ENCODE data around the gene CLIC4. TPM values are rescaled to one million over a fixed set of nuclear protein-coding genes. Genes with fewer than 3 reads are reported as not detected.
"Not testable (repeated sequence)": the region's sequence is repeated elsewhere in the genome, so short reads cannot be mapped to it uniquely, and the experiment has no call there.

The CLIC4 gene
- polyA plus RNA-seq, 1 donor (not counting 4 experiments of a cell fraction or from before 2014, with no cell fraction given): 130 TPM

DNA sequence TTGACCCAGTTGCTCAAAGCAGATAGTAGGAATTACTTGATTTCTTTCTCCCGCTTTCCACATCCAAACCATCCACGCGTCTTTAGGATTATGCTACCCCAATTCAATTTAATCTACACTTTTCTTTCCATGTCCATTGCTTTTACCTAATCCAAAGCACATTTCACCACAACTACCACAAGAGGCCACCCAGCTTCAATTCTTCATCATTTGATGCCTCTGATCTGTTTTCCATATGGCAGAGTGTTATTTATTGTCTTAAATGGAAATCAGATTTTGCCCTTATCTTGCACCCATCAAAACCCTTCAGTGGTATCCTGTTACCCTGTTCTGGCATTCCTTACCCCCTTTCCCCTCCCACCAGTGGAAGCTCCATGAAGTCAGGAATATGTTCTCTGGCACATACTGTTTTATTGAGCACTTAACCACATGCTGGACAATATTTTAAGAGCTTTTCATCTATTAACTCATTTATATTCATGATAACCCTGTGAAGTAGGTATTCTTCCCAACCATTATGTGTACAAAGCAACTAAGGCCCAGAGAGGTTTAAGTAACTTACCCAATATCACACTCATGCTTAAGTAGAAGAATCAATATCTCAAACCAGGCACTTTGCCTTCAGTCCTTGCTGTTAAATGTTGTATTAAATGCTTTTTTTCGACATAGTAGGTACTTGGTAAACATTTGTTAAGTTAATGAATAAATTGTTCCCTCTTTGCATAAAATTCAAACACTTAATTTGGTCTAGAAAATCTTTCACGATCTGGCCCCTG is 34.6 kb downstream of the CLIC4 start:
- FAIRE-seq: no peak

DNA sequence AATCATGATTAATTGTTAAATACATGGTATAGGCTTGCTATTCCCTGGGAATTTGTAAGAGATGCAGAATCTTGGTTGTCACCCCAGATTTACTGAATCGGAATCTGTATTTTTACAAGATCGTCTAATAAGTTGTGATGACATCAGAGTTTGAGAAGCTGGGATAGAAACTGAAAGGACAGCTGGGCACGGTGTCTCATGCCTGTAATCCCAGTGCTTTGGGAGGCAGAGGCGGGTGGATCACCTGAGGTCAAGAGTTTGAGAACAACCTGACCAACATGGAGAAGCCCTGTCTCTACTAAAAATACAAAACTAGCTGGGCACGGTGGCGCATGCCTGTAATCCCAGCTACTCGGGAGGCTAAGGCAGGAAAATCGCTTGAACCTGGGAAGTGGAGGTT is 35.4 kb downstream of the CLIC4 start:
- H4K20me1 ChIP-seq (ENCODE audit: control insufficient read depth, extremely low read depth, insufficient read depth, low read length); H2AFZ ChIP-seq (ENCODE audit: control insufficient read depth, low read length); DNase-seq (ENCODE audit: low read depth, low spot score); H3K9me3 ChIP-seq (ENCODE audit: control insufficient read depth, low read depth, low read length); H3K9me1 ChIP-seq (ENCODE audit: control insufficient read depth, extremely low read depth, insufficient read depth, low read length); H3K4me2 ChIP-seq (ENCODE audit: control insufficient read depth, extremely low read depth, insufficient read depth, low read depth, low read length); H3K9ac ChIP-seq (ENCODE audit: control insufficient read depth, extremely low read depth, insufficient read depth, low read length); H3K36me3 ChIP-seq (ENCODE audit: control insufficient read depth in 2 of 2, extremely low read depth in 1 of 2, insufficient read depth in 2 of 2, low read length in 2 of 2); H3K4me1 ChIP-seq (ENCODE audit: control insufficient read depth, extremely low read depth, insufficient read depth, low read length); FAIRE-seq; H3K27ac ChIP-seq (ENCODE audit: control insufficient read depth, insufficient read depth, low read length); dilution Hi-C loops (cut with MboI; ENCODE audit: extremely low pct_ligation_motif_present, low sequenced_read_pairs); H3K27me3 ChIP-seq (ENCODE audit: control insufficient read depth, extremely low read depth, insufficient read depth, low read length); H3K4me3 ChIP-seq (ENCODE audit: control insufficient read depth in 2 of 3, extremely low read depth in 1 of 3, insufficient read depth in 2 of 3, low read depth in 1 of 3, low read length in 3 of 3): not testable (repeated sequence)
- H3K79me2 ChIP-seq (ENCODE audit: control insufficient read depth, insufficient read depth, low read length): peaks cover 80% of the 10 kb centered on the region

More for the DNA sequence above, 34.6 kb downstream of the CLIC4 start:
- no peak for TF ChIP-seq EZH2 (IDR thresholded peaks at IDR 0.05; ENCODE audit: low read length)
- TF ChIP-seq, protein P1, sequence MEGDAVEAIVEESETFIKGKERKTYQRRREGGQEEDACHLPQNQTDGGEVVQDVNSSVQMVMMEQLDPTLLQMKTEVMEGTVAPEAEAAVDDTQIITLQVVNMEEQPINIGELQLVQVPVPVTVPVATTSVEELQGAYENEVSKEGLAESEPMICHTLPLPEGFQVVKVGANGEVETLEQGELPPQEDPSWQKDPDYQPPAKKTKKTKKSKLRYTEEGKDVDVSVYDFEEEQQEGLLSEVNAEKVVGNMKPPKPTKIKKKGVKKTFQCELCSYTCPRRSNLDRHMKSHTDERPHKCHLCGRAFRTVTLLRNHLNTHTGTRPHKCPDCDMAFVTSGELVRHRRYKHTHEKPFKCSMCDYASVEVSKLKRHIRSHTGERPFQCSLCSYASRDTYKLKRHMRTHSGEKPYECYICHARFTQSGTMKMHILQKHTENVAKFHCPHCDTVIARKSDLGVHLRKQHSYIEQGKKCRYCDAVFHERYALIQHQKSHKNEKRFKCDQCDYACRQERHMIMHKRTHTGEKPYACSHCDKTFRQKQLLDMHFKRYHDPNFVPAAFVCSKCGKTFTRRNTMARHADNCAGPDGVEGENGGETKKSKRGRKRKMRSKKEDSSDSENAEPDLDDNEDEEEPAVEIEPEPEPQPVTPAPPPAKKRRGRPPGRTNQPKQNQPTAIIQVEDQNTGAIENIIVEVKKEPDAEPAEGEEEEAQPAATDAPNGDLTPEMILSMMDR (optimal IDR thresholded peaks at IDR 0.05 in 1 of 3, IDR thresholded peaks at IDR 0.05 in 1 of 3, conservative IDR thresholded peaks at IDR 0.05 in 1 of 3; ENCODE audit: extremely low read depth in 1 of 3, insufficient read depth in 2 of 3, low read length in 3 of 3): no peak
- H3K9ac ChIP-seq (ENCODE audit: control insufficient read depth, extremely low read depth, insufficient read depth, low read length): no peak overlapping the region
- H3K27me3 ChIP-seq (ENCODE audit: control insufficient read depth, extremely low read depth, insufficient read depth, low read length): no peaks in the 10 kb centered on the region
- no peak overlapping the region for H3K4me3 ChIP-seq (ENCODE audit: control insufficient read depth in 2 of 3, extremely low read depth in 1 of 3, insufficient read depth in 2 of 3, low read depth in 1 of 3, low read length in 3 of 3)
- no peak overlapping the region for H2AFZ ChIP-seq (ENCODE audit: control insufficient read depth, low read length)
- H3K36me3 ChIP-seq (ENCODE audit: control insufficient read depth in 2 of 2, extremely low read depth in 1 of 2, insufficient read depth in 2 of 2, low read length in 2 of 2): no peaks in the 10 kb centered on the region
- no peaks in the 10 kb centered on the region for H3K9me3 ChIP-seq (ENCODE audit: control insufficient read depth, low read depth, low read length)
- H3K4me2 ChIP-seq (ENCODE audit: control insufficient read depth, extremely low read depth, insufficient read depth, low read depth, low read length): no peak overlapping the region
- peaks cover 5% of the 10 kb centered on the region for H4K20me1 ChIP-seq (ENCODE audit: control insufficient read depth, extremely low read depth, insufficient read depth, low read length)
- dilution Hi-C loops (cut with MboI; ENCODE audit: extremely low pct_ligation_motif_present, low sequenced_read_pairs): no loop called here
- H3K79me2 ChIP-seq (ENCODE audit: control insufficient read depth, insufficient read depth, low read length): peaks cover 82% of the 10 kb centered on the region
- DNase-seq (ENCODE audit: low read depth, low spot score): no peak
- peaks cover 9% of the 10 kb centered on the region for H3K4me1 ChIP-seq (ENCODE audit: control insufficient read depth, extremely low read depth, insufficient read depth, low read length)
- H3K9me1 ChIP-seq (ENCODE audit: control insufficient read depth, extremely low read depth, insufficient read depth, low read length): peaks cover 6% of the 10 kb centered on the region
- H3K27ac ChIP-seq (ENCODE audit: control insufficient read depth, insufficient read depth, low read length): no peak overlapping the region

Measured in keratinocyte (primary cell).